AML-193 (cell line): ENCODE results near the gene CCND3.
A peak's percentile ranks its signal among the peaks of the same experiment; 100 is the strongest.

Source experiments
- DNase-seq, 2 experiments: peaks; one replicate each; lab custom pipeline; 2025; lab: John Stamatoyannopoulos, UW

The CCND3 gene

DNA sequence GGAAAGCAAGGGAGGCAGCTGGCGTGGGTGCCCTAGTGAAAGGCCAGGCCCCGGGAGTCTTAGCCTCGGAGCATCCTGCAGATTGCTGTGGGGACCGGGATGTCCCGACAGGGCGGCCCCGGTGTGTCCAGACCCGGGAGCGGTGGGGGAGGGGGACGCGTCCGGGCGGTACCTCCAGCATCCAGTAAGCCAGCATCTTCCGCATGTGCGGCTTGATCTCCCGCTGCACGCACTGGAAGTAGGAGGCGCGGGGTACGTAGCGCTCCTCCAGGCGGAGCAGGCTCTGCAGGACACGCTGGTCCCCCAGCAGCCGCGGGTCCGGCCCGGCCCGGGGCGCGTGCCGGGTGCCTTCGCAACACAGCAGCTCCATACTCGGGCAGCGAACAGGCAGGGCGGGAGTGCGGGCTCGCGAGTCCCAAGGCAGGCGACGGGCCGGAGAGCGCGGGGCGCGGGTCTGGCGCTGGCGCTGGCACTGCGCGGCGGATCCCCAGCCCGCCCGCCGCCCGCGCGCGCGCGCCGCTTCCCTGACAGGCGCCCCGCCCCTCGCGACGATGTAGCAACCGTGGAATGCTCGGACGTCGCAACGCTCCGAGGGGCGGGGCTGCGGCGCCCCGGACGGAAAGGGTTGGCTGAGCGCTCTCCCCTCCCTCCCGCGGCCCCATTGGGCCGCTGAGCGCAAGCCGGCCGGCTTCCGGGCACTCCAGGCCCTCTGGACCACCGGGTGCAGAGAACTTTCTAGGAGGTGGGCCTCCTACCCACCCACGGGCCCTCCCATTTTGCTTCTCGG is at the start of gene CCND3:
Gene CCND3 (minus strand): TSS at position 529 of the 787 bp plus-strand sequence. CDS start 159 bp downstream, at position 370.
- peak; percentile 97 to 98 for DNase-seq

DNA sequence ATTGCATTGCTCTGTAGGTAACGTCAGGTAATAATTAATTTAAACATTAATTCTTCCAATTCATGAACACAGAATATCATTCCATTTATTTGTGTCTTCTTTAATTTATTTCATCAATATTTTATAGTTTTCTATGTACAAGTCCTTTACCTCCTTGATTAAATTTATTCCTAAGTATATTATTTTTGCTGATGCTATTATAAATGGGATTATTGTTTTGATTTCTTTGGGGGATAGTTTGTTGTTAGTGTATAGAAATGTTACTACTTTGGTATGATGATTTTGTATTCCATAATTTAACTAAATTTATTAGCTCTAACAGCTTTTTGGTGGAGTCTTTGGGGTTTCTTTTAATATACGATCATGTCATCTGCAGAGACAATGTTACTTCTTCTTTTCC is 44.7 kb upstream of the CCND3 start:
- DNase-seq: no peak

DNA sequence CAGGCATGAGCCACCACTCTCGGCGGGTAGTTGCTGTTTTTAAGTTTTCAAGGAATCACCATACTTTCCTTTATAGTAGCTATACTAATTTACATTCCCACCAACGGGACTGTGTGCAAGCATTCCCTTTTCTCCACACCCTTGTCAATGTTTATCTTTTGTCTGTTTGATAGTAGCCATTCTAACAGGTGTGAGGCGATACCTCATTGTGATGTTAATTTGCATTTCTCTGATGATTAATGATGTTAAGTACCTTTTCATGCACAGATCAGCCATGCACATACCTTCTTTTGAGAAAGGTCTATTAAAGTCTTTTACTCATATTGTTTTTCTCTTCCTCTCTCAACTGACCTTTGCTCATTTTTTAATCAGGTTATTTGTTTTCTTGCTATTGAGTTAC is 43.0 kb upstream of the CCND3 start:
- no peak for DNase-seq

DNA sequence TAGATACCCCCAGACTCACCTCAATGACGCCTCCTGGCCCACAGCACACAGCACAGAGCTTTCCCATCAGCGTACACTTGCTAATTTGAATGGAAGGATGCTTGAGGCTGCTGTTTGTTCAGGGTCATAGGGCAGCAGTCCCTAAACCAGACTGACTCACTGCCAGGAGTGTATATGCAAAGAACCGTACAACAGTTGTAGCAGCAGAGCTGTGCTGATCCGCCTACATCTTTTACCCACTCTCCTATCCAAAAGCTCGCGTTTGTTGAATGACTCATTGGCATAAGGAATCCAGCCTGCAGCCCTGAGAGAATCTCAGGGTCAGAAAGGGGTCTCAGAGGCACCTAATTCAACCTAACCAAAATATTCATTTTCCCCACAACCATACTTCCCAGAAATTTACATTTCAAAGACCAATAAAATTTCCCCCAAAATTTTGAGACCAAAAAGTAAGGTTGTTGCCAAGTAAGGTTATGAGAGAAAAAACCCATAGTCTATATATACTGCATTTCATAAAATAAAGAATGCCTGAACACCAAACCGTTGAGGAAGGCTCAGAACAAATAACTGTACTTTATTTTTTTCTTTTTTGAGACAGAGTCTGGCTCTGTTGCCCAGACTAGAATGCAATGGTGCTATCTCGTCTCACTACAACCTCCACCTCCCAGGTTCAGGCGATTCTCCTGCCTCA is 35.3 kb upstream of the CCND3 start:
- DNase-seq: no peak

DNA sequence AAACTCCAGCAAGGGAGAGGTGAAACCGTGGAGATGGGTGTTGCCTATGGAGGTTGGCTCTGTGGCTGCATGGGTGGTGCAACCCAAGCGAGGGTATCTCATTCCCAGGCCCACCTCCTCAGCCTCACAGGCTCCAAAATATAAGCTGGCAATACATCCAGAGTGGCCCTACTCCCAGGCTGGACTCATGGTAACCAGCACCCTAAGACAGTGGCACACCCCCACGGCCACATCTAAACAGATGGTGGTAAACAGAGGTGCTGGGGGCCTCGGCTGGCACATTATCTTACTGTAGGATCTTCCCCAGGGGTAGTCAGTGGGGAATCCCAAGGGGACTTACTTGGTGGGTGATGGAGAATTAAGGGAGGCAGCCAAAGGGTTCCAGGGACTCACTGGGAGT is 33.7 kb upstream of the CCND3 start:
- no peak for DNase-seq

DNA sequence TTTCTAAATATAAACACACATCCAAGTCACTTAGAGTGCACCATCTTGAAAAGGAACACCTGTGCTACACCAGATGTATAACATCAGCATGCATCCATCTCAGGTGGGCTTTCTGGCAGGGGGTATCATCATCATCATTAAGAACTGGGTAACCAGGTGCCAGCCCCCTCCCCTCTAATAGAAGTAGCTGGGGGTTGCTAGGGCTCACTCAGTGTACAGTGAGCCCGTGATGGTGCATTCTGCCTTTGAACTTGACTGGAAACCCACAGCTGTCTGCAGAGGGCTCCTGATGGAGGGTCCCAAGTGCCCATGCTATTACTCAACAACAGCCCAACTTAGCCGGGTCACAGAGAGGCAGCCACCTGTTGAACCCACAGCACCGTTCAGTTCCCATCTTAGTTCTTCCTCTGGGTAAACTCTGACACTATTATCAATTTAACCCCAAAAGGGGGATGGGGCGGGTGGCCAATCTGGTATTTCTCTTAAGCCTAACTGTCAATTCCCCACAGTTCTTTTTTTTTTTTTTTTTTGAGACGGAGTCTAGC is 32.7 kb upstream of the CCND3 start:
- no peak for DNase-seq

DNA sequence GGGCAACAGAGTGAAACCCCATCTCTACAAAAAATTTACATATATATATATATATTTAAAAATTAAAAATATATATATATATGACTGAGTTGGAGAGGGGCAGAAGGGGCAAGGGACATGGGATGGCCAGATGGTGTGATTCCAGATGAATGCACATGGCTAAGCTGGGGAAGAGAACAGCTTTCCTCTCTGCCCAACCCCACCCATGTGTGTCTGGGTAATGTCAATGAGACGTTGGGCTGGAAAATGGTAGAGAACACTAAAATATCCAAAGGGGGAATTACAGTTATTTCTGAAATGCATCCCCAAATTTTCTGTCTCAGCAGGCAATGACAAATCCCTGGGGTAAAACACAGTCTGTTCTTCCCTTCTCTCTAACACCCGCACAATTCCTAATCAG is 31.2 kb upstream of the CCND3 start:
- no peak for DNase-seq

DNA sequence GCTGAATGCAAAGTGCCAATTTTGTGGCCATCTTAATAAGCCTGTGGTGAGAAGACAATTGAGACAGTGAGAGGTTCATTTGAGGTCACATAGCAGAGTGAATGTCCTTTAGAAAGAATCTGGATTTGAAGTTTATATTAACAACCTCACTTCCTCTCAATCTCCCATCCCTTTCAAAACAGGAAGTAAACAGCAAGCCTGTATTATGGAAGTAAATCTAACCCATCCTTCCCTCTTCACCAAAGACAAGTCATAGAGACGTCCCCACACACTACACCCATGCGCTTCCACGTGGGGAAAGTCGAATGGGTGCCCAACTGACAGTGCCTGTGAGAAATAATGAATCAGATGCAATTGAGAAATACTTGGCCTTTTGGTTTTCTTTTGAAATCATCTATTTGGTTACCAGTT is 28.8 kb upstream of the CCND3 start:
- DNase-seq: peak; percentile 93 to 94

DNA sequence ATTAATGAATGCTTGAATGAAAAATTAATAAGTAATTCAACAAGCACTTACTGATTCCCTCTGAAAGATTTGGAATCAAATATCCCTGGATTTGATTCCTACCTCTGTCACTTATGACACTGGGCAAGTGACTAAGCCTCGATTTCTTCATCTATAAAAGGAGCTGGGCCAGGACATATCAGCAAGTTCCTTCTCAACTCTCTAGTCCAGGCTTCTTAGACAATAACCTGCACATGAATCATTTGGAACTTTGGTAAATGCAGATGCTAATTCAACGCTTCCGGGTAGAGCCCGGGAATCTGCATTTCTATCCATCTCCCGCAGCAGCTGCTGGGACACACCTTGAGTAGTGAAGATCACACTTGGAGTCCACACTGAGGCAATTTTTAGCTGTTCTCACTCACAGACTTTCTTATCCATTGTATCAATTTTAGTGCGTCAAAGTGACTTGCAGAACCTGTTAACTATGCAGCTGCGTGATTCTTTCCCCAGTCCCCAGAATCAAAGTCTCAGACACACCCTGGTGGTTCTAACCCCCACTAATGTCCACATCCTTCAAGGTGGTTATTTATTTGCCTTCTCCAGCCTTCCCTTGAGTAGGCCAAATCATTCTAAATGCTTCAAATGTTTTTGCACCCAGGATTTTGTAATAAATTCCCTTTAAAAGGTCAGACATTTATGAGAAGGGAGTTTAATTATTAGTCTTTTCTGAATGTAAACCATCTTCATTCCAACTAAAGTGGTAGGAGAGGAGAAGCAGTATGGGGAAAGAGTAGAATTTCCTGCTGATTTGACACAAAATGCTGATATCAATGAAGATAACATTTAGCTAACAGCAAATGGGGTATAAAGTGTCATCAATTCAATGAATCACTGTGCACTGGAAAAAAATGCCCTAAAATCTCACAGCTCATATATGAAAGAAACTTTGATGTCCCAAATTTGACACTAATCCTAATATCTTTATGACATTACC is 26.0 kb upstream of the CCND3 start:
- no peak for DNase-seq

DNA sequence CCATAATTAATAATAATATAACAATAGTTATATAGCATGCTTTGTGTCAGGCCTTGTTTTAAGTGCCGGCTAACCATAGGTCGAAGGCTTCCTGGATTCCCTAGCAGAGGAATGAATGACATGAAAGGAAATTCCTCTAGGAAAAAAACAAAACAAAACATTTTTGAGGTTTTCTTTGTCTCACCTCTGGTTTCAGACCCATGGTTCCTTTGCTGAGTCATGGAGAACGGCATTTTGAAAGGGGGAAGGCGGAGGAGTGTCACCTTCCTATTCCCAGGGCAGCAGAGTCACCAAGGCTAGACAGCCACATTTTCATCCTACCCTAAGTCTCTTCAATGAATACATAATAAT is 25.3 kb upstream of the CCND3 start:
- DNase-seq: no peak

DNA sequence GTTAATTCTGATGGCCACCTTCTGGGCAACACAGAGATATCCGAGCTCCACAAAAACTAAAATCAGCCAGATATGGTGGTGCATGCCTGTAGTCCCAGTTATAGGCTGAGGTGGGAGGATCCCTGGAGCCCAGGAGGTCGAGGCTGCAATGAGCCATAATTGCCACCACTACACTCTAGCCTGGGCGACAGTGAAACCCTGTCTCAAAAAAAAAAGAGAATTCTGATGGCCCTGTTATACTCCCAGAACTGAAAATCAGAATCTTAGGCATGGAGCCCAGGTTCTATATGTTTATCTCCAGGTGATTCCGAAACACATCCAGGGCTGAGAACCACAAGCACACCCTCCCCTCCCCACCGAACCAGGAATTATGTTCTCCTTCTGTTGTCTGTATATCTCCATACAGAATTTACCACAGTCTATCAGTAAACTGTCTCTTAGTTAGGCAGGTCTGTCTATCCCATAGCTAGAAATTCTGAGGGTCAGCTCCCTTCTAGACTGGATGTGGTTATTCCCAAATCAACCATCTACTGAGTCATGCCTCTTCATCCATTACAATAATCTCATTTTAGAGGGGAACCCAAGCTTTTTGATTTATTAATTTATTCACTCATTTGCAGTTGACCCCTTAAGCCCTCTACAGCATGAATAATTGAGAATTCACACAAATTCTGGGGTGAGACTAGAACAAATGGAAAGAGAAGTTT is 24.8 kb upstream of the CCND3 start:
- DNase-seq: no peak

DNA sequence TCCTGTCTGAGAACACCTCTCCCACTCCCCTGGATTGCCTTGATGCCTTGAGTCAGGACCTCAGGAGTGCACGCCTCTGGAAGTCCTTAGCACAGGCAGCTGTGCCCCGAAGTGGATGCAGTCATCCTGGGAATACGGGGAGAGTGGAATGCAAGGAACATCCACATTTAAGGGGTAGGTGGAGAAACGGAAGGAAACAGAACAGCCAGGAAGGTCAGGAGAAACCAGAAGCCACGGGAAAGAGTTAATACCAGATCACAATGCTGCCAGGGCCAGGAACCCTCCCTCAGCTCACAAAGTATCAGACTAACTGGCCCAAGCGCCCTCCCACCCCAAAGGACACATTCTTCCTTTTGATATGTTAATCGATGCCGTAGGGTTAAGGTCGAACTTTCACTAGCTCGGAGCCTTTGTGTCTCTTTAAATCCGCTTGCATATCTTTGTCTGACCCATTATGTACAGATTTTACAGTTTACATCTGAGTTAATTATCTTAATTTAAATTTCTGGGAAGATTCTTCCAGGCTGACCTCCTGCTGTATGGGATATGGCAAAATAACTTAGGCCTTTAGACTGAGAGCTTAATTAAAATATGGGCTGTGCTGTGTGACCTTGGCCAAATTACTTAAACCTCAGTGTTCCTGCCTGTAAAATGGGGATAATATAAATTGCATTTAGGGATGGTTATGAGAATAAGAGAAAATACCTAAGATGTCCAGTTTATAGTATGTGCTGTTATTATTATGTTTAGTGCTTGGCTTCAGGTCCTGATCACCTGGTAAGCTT is 24.0 kb upstream of the CCND3 start:
- DNase-seq: no peak

DNA sequence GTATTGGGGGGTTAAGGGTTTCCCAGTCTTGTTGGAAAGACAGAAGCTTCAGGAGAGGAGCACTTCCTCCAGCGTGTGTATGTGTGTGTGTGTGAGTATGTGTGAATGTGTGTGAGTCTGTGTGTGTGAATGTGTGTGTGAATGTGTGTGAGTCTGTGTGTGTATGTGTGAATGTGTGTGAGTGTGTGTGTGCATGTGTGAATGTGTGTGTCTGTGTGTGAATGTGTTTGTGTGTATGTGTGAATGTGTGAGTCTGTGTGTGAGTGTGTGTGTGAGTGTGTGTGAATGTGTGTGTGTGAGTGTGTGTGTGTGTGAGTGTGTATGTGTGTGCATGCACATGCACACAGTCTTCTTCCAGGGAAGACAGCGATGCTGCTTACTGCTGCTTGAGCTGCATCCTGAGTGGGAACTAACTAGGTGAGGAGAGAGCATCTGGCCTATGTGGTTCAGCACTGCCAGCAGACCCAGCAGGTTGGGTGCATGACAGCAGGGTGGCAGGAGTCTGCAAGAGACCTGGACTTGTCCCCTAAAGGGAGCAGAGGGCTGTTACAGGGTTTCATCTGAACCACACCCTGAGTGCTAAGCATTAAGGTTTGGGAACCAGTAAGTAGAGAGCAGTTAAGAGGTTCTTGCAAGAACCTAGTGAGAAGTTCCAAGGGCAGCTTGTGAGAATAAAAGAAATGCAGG is 22.7 kb upstream of the CCND3 start:
- DNase-seq: no peak

DNA sequence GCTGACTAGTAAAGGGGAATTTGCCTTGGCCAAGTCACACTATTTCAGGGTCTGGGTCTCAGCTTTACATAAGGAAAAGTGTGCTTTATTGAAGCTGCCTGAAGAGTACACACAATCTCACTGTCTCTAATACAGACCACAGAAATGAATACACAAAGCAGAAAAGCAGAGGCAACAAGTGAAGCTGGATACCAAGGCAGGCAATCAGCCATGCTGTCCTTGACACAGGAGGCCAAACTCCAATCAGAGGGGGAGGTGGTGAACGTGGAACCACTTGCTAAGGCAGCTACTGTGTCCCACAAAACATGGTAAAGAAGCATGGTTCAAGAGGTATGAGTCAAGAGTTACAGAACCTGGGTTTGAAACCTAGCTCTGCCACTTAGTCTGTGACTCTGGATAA is 21.8 kb upstream of the CCND3 start:
- no peak for DNase-seq

DNA sequence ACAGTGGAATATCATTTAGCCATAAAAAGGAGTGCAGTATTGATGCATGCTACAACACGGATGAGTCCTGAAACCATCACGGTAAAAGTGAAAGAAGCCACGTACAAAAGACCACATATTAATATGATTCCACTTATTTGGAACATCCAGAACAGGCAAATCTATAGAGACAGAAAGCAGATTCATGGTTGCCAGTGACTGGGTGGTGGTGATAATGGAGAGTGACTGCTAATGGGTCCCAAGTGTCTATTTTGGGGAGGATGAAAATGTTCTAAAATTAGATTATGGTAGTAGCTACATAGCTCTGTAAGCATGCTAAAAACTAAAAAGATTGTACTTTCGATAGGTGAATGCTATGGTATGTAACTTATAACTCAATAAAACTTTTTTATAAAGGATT is 18.4 kb upstream of the CCND3 start:
- DNase-seq: no peak

DNA sequence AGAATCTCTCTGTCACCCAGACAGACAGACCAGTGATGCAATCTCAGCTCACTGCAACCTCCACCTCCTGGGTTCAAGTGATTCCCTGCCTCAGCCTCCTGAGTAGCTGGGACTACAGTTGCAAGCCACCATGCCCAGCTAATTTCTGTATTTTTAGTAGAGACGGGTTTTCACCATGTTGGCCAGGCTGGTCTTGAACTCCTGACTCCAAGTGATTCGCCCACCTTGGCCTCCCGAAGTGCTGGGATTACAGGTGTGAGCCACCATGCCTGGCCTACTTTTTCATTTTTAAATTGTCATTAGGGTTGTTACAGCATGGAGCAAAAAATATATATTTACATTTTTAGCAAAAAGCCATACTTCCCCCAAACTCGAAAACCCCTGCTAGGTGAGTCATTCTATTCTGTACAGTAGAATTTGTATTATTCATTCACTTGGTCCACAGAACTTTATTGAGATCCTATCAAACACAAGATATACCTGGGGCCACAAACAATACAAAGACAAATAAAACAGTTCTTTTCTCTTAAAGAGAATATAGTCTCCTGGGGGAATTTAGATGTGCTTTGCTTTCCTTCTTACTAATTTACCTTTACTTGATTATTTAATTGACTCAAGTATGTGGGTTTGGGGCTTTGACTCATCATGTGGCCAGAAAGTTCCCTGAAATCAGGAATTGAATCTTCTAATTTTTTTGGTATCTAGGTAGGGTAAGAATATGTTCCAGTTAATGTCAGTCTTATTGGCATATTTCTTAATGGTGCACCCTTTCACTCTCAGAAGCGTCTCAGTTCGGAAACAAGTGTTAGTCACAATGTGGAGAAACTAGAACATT is 16.6 kb upstream of the CCND3 start:
- DNase-seq: no peak

DNA sequence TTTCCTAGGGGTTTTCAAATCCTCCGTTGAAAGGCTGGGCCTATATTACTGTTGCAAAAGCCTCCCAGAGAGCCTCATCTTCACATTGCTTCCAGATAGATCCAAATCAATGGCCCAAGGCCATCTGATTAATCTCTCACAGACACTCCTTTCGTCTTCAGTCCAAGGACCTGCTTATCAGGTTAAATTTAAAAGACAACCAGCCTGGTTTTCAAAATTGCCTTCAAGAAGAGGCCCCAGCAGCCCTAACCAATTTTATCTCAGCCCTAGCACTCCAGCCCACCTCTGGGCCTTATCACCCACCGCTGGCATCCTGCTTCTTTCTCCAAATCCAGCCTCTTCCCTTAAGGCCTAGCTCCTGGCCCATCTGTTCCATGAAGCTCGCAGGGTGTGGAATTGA is 15.5 kb upstream of the CCND3 start:
- no peak for DNase-seq

DNA sequence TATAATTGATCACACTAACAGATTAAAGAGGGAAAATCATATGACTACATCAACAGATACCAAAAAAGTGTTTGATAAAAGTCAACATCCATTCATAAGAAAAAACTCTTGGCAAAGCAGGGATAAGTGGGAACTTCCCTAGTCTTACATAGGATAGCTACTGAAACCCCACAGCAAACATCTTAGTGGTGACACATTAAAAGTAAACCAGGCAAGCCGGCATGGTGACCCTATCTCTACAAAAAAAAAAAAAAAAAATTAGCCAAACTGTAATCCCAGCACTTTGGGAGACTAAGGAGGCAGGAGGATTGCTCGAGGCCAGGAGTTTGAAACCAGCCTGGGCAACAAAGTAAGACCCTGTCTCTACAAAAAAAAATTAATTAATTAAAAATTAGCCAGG is 13.8 kb upstream of the CCND3 start:
- DNase-seq: no peak

DNA sequence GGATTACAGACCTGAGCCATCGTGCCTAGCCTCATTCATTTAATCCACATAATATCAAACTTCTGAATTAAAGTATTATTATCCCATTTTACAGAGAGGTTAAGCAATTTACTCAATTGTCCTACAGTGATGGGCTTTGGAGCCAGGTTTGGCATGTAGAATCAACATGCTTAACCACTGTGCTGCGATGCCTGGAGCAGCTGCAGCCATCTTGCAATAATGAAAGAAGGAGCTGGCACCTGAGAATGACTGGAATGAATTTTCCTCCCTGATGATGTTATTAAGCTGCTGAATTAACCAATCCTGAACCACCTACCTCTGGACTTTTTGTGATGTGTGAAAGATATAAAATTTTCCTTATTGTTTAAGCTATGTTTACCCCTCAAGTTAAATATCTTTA is 13.1 kb upstream of the CCND3 start:
- no peak for DNase-seq
